HepG2 (cell line): ENCODE measurements around the gene DHFR2. TPM values are rescaled to one million over a fixed set of nuclear protein-coding genes. Genes with fewer than 3 reads are reported as not detected.

Experiments used
- ATAC-seq: fragments of 200-7000 bp; cut with Tn5 transposase; 3 replicates; pipeline ENCODE4 v1.9.1; 2020; ENCODE audit warnings: mild to moderate bottlenecking, moderate library complexity
- BruUV-seq: library from RNA; stranded (reverse); fragments of 400-500 nt; replicated peaks from 2 replicates; lab custom pipeline; 2021; lab: Mats Ljungman, UMichigan
- CTCF ChIA-PET: fragments of 300-600 bp; formaldehyde crosslinking; extraction: SDS; loops from one replicate; lab custom pipeline; 2021; ENCODE audit warnings: low total read pairs, inconsistent platforms, low intra/inter-chr PET ratio; lab: Yijun Ruan, JAX
- POLR2A ChIA-PET: fragments of 350-600 bp; sonication (Branson Sonifier 250); formaldehyde crosslinking; loops from one replicate; lab custom pipeline; 2020; ENCODE audit warnings: antibody characterized with exemption, inconsistent platforms; lab: Yijun Ruan, JAX
- DNase-seq: peaks from one replicate; pipeline ENCODE4 v3.0.0-alpha.2; 2015; ENCODE audit warnings: low spot score
- FAIRE-seq: peaks from 3 replicates; lab custom pipeline; 2011; peaks lifted over from hg19 to GRCh38; lab: Jason Lieb, UNC
- H2AFZ ChIP-seq: one replicate; pipeline ENCODE4 v1.6.1; 2011; ENCODE audit warnings: low read length, inconsistent platforms
- H3K27ac ChIP-seq: fragments of 300-600 bp; 3 replicates; pipeline ENCODE4 v1.8.0; 2011; ENCODE audit warnings: mixed run types, mild to moderate bottlenecking, mixed read lengths, low read length, inconsistent platforms; ENCODE audit not compliant: insufficient read depth; ENCODE audit errors: extremely low read length
- H3K27me3 ChIP-seq, 2 experiments: fragments of 200-600 bp in 1 of 2; 2 replicates in 1 of 2; 3 replicates in 1 of 2; pipeline versions ENCODE4 v1.6.0 to v1.8.0; 2011; ENCODE audit warnings: low read length in 2 of 2, mild to moderate bottlenecking in 2 of 2, moderate library complexity in 2 of 2, inconsistent platforms in 1 of 2; ENCODE audit not compliant: insufficient read depth in 2 of 2, control insufficient read depth in 1 of 2
- H3K36me3 ChIP-seq, 2 experiments: fragments of 200-600 bp in 1 of 2; replicated peaks in 1 of 2; 2 replicates in 1 of 2; 3 replicates in 1 of 2; pipeline versions ENCODE4 v1.5.1 to v1.8.0; 2011; ENCODE audit warnings: low read length in 2 of 2, inconsistent platforms in 1 of 2; ENCODE audit not compliant: insufficient read depth in 2 of 2, control insufficient read depth in 1 of 2
- H3K4me1 ChIP-seq: 2 replicates; pipeline ENCODE4 v1.5.1; 2012; ENCODE audit warnings: low read length, inconsistent platforms; ENCODE audit not compliant: insufficient read depth
- H3K4me2 ChIP-seq: 2 replicates; pipeline ENCODE4 v1.6.0; 2011; ENCODE audit warnings: low read depth, low read length, inconsistent platforms
- H3K4me3 ChIP-seq, 3 experiments: fragments of 200-600 bp in 1 of 3; sonication (generic), shearing (Covaris generic) in 1 of 3; replicated peaks in 1 of 3; 2 replicates each; pipeline ENCODE4 v1.5.1; 2011 to 2016; ENCODE audit warnings: low read length in 3 of 3, inconsistent platforms in 2 of 3, low read depth in 2 of 3, mild to moderate bottlenecking in 2 of 3, control low read depth in 1 of 3, mixed read lengths in 1 of 3; ENCODE audit not compliant: insufficient read depth in 1 of 3
- H3K79me2 ChIP-seq: one replicate; pipeline ENCODE4 v1.6.1; 2011; ENCODE audit warnings: low read length, inconsistent platforms; ENCODE audit not compliant: insufficient read depth
- H3K9ac ChIP-seq: 2 replicates; pipeline ENCODE4 v1.6.0; 2011; ENCODE audit warnings: mild to moderate bottlenecking, low read depth, low read length, inconsistent platforms; ENCODE audit not compliant: insufficient read depth
- H3K9me3 ChIP-seq: 2 replicates; pipeline ENCODE4 v1.5.1; 2012; ENCODE audit warnings: mild to moderate bottlenecking, low read length
- H4K20me1 ChIP-seq: 2 replicates; pipeline ENCODE4 v1.6.0; 2011; ENCODE audit warnings: inconsistent platforms, mild to moderate bottlenecking, low read length, moderate library complexity; ENCODE audit not compliant: insufficient read depth
- HNF4A ChIP-seq: sonication (generic); formaldehyde crosslinking; IDR thresholded peaks from 2 replicates; pipeline ENCODE4 v1.4.0; 2020; ENCODE audit warnings: missing genetic modification reagents
- KLF9 ChIP-seq: IDR thresholded peaks from 2 replicates; pipeline ENCODE4 v1.6.1; 2016; ENCODE audit warnings: low read depth
- PRPF4 ChIP-seq: fragments of 200-400 bp; formaldehyde crosslinking; IDR thresholded peaks from 2 replicates; pipeline ENCODE4 v1.6.1; 2016; ENCODE audit warnings: low read length, low read depth; ENCODE audit not compliant: poor library complexity, severe bottlenecking
- REL ChIP-seq: sonication (generic); formaldehyde crosslinking; conservative IDR thresholded peaks from 2 replicates; pipeline ENCODE4 v1.8.0; 2022; ENCODE audit warnings: mild to moderate bottlenecking, missing genetic modification reagents, moderate library complexity
- TFDP1 ChIP-seq: IDR thresholded peaks from 2 replicates; pipeline ENCODE4 v1.6.1; 2016; ENCODE audit warnings: missing compliant biosample characterization, missing genetic modification reagents, borderline replicate concordance
- ZNF101 ChIP-seq: sonication (generic); formaldehyde crosslinking; IDR thresholded peaks from 2 replicates; pipeline ENCODE4 v1.4.0; 2020; ENCODE audit warnings: mild to moderate bottlenecking, low read depth, missing genetic modification reagents, borderline replicate concordance
- ZNF337 ChIP-seq: sonication (generic); formaldehyde crosslinking; IDR thresholded peaks from 2 replicates; pipeline ENCODE4 v1.5.1; 2020; ENCODE audit warnings: missing genetic modification reagents, low read depth, mild to moderate bottlenecking, borderline replicate concordance
- ZNF563 ChIP-seq: sonication (generic); formaldehyde crosslinking; IDR thresholded peaks from 2 replicates; pipeline ENCODE4 v1.8.0; 2022; ENCODE audit warnings: mild to moderate bottlenecking, moderate library complexity, missing genetic modification reagents
- ZNF652 ChIP-seq: IDR thresholded peaks from 2 replicates; pipeline ENCODE4 v1.6.1; 2016; ENCODE audit warnings: low read depth, borderline replicate concordance
- ZNF7 ChIP-seq: IDR thresholded peaks from 2 replicates; pipeline ENCODE4 v1.6.1; 2016; ENCODE audit warnings: missing biosample characterization, missing genetic modification reagents
- WGBS: methylation state at CpG from one replicate; pipeline ENCODE4 v1.1.6; 2017; ENCODE audit warnings: low lambda C conversion rate; 5-methylcytosine and 5-hydroxymethylcytosine counted together
- in situ Hi-C: cut with HindIII; loops from 2 replicates; pipeline ENCODE4 v1.10.0; 2017; ENCODE audit warnings: low pct_unique_long_range_greater_than_20kb; ENCODE audit not compliant: extremely low pct_ligation_motif_present
- intact Hi-C: fragments of 100-400 bp; cut with micrococcal nuclease; formaldehyde crosslinking; loops from one replicate; pipeline ENCODE4 v1.10.0; 2022; ENCODE audit not compliant: unreplicated experiment
- polyA plus RNA-seq, 8 experiments: library from polyadenylated mRNA; depleted of rRNA in 3 of 8; stranded (reverse) in 7 of 8; unstranded in 1 of 8; fragments of >200 nt; fragmentation: Illumina TruSeq in 4 of 8; extraction: Trizol in 4 of 8; gene quantifications; 2 replicates each; pipeline versions ENCODE4 v1.2.1 to v1.2.3, GENCODE V29; 2011 to 2016; ENCODE audit warnings: low read depth in 4 of 8, missing spikeins in 1 of 8, mixed read lengths in 1 of 8; ENCODE audit not compliant: insufficient read depth in 1 of 8
- total RNA-seq, 5 experiments: library from RNA; depleted of rRNA; stranded (reverse); fragments of >200 nt; fragmentation: Illumina TruSeq; extraction: Trizol; gene quantifications; 2 replicates each; pipeline ENCODE4 v1.2.3, GENCODE V29; 2016; ENCODE audit warnings: low read depth in 1 of 5
- TF ChIP-seq, protein P1 (sequence below): sonication (generic); formaldehyde crosslinking; IDR thresholded peaks from 2 replicates; pipeline ENCODE4 v1.4.0; 2020; ENCODE audit warnings: missing genetic modification reagents
- TF ChIP-seq, protein P2 (sequence below): sonication (generic); formaldehyde crosslinking; IDR thresholded peaks from 2 replicates; pipeline ENCODE4 v1.5.0; 2020; ENCODE audit warnings: missing genetic modification reagents
- TF ChIP-seq, protein P3 (sequence below): sonication (generic); formaldehyde crosslinking; IDR thresholded peaks from 2 replicates; pipeline ENCODE4 v1.8.0; 2022; ENCODE audit warnings: low read depth, missing genetic modification reagents

Gene DHFR2
- total and polyA plus RNA-seq, 2 of the 13 experiments (the other 11 are each of a cell fraction or from before 2014, with no cell fraction given): 1.4 to 4.6 TPM

DNA sequence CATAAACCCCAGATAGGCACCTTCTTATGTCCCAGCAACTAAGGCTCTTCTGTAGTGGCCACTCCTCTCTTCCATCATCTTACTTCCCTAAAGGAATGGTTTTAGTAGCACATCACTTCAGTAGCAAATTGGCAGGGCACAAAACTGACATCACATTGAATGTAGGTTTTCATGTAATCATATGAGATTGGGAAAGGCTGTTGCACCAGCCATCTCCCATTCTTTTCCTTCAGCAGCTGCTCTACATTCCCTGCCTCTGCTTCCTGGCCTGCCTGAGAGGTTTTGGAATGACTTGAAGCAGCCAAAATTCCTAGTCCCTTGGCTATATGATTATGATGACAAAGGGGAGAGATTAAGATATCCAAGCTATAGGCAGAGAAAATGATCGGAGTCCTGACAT lies 36.6 kb upstream of the DHFR2 start (continued):
- TF ChIP-seq, protein P1, sequence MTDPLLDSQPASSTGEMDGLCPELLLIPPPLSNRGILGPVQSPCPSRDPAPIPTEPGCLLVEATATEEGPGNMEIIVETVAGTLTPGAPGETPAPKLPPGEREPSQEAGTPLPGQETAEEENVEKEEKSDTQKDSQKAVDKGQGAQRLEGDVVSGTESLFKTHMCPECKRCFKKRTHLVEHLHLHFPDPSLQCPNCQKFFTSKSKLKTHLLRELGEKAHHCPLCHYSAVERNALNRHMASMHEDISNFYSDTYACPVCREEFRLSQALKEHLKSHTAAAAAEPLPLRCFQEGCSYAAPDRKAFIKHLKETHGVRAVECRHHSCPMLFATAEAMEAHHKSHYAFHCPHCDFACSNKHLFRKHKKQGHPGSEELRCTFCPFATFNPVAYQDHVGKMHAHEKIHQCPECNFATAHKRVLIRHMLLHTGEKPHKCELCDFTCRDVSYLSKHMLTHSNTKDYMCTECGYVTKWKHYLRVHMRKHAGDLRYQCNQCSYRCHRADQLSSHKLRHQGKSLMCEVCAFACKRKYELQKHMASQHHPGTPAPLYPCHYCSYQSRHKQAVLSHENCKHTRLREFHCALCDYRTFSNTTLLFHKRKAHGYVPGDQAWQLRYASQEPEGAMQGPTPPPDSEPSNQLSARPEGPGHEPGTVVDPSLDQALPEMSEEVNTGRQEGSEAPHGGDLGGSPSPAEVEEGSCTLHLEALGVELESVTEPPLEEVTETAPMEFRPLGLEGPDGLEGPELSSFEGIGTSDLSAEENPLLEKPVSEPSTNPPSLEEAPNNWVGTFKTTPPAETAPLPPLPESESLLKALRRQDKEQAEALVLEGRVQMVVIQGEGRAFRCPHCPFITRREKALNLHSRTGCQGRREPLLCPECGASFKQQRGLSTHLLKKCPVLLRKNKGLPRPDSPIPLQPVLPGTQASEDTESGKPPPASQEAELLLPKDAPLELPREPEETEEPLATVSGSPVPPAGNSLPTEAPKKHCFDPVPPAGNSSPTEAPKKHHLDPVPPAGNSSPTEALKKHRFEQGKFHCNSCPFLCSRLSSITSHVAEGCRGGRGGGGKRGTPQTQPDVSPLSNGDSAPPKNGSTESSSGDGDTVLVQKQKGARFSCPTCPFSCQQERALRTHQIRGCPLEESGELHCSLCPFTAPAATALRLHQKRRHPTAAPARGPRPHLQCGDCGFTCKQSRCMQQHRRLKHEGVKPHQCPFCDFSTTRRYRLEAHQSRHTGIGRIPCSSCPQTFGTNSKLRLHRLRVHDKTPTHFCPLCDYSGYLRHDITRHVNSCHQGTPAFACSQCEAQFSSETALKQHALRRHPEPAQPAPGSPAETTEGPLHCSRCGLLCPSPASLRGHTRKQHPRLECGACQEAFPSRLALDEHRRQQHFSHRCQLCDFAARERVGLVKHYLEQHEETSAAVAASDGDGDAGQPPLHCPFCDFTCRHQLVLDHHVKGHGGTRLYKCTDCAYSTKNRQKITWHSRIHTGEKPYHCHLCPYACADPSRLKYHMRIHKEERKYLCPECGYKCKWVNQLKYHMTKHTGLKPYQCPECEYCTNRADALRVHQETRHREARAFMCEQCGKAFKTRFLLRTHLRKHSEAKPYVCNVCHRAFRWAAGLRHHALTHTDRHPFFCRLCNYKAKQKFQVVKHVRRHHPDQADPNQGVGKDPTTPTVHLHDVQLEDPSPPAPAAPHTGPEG (CRISPR knock-in tag): no peak
- TF ChIP-seq ZNF652 (CRISPR knock-in tag): no peak
- TF ChIP-seq HNF4A: no peak

DNA sequence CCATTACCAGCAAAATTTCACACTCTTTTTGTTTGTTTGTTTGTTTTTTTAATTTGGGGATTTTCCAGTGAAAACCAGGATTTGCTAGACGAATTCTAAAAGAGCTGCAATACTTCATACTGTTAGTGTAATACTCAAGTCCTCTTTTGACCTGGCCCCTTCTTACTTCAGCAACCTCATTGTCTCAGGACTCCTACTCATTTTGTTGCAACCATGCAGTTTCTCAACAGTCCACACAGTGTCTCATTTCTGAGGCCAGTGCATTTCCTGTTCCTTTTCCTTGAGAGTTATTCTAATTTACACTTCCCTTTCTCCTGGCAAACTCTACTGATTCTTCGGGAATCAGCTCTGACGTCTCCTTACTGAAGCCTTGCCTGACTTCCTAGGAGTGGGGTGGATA lies 35.7 kb upstream of the DHFR2 start:
- 90% methylated on average over 3 of the region's 3 CpGs for WGBS
- Histone ChIP-seq H3K4me1 (no peaks in the 10 kb centered on the region), H3K9ac (no peak overlapping the region), H3K4me2 (no peak overlapping the region), H3K27me3 (no peaks in the 10 kb centered on the region), H3K4me3 (no peak overlapping the region), H3K9me3 (no peaks in the 10 kb centered on the region), H2AFZ (no peak overlapping the region), H3K79me2 (no peaks in the 10 kb centered on the region), H4K20me1 (no peaks in the 10 kb centered on the region), H3K36me3 (peaks cover 0 to 14% of the 10 kb centered on the region in 2 experiments; a peak in 3 of 5 replicates), H3K27ac (no peak overlapping the region)
- TF ChIP-seq KLF9 (CRISPR knock-in tag) (no peak), ZNF337 (CRISPR knock-in tag) (no peak), ZNF101 (no peak), PRPF4 (no peak), ZNF563 (CRISPR knock-in tag) (no peak), TFDP1 (no peak), REL (no peak), ZNF7 (CRISPR knock-in tag) (no peak)
- TF ChIP-seq, protein P2, sequence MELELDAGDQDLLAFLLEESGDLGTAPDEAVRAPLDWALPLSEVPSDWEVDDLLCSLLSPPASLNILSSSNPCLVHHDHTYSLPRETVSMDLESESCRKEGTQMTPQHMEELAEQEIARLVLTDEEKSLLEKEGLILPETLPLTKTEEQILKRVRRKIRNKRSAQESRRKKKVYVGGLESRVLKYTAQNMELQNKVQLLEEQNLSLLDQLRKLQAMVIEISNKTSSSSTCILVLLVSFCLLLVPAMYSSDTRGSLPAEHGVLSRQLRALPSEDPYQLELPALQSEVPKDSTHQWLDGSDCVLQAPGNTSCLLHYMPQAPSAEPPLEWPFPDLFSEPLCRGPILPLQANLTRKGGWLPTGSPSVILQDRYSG (CRISPR knock-in tag): no peak
- TF ChIP-seq, protein P3, sequence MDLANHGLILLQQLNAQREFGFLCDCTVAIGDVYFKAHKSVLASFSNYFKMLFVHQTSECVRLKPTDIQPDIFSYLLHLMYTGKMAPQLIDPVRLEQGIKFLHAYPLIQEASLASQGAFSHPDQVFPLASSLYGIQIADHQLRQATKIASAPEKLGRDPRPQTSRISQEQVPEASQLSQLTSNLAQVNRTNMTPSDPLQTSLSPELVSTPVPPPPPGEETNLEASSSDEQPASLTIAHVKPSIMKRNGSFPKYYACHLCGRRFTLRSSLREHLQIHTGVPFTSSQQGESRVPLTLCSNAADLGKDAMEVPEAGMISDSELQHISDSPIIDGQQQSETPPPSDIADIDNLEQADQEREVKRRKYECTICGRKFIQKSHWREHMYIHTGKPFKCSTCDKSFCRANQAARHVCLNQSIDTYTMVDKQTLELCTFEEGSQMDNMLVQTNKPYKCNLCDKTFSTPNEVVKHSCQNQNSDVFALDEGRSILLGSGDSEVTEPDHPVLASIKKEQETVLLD (CRISPR knock-in tag): no peak
- DNase-seq: no peak
- BruUV-seq: no TSS peak
- intact Hi-C loops: no loop called here
- ChIA-PET CTCF (no interaction called here), POLR2A (no interaction called here)
- in situ Hi-C loops: no loop called here
- no peak for ATAC-seq
- no peak for FAIRE-seq
